KOPT-K1 (cell line): ENCODE results near the gene LMO7.
A peak's percentile ranks its signal among the peaks of the same experiment; 100 is the strongest.

Source experiments
- H3K27ac ChIP-seq: fragments of 200-600 bp; sonication (generic); 2 replicates; pipeline ENCODE4 v1.5.1; 2016; ENCODE audit warnings: antibody characterized with exemption, mild to moderate bottlenecking, low read depth, low read length; ENCODE audit not compliant: poor library complexity, severe bottlenecking
- H3K36me3 ChIP-seq: fragments of 200-600 bp; sonication (generic); 2 replicates; pipeline ENCODE4 v1.5.1; 2017; ENCODE audit warnings: antibody characterized with exemption, mild to moderate bottlenecking, low read length, moderate library complexity; ENCODE audit not compliant: insufficient read depth
- H3K9me3 ChIP-seq: fragments of 200-600 bp; sonication (generic); 2 replicates; pipeline ENCODE4 v1.5.1; 2017; ENCODE audit warnings: antibody characterized with exemption, low read length, mild to moderate bottlenecking; ENCODE audit not compliant: insufficient read depth, poor library complexity, severe bottlenecking

Gene LMO7

GRCh38 chr13:75760131-75761021 lies 124.2 kb downstream of the LMO7 start:
- H3K36me3 ChIP-seq: no peaks in the 10 kb centered on the region
- H3K9me3 ChIP-seq: no peaks in the 10 kb centered on the region
- peak overlapping the region; percentile 42 for H3K27ac ChIP-seq

- H3K9me3 ChIP-seq: no peaks in the 10 kb centered on the region
- H3K36me3 ChIP-seq: no peaks in the 10 kb centered on the region
- H3K27ac ChIP-seq: peak overlapping the region; percentile 42
These were observed 125.2 kb downstream of the LMO7 start for GRCh38 chr13:75761369-75761768.

- H3K36me3 ChIP-seq: no peaks in the 10 kb centered on the region
- H3K27ac ChIP-seq: peak overlapping the region; percentile 42
These were observed 126.2 kb downstream of the LMO7 start for GRCh38 chr13:75762076-75762937.

GRCh38 chr13:75762955-75763354 lies 126.8 kb downstream of the LMO7 start:
- Histone ChIP-seq H3K36me3 (no peaks in the 10 kb centered on the region), H3K27ac (peak overlapping the region; percentile 42), H3K9me3 (no peaks in the 10 kb centered on the region)

More at GRCh38 chr13:75762076-75762937, 126.2 kb downstream of the LMO7 start:
- no peaks in the 10 kb centered on the region for H3K9me3 ChIP-seq

GRCh38 chr13:75763512-75763911 lies 127.4 kb downstream of the LMO7 start:
- Histone ChIP-seq H3K36me3 (no peaks in the 10 kb centered on the region), H3K9me3 (no peaks in the 10 kb centered on the region), H3K27ac (no peak overlapping the region)

GRCh38 chr13:75764251-75764925 lies 128.3 kb downstream of the LMO7 start:
- no peaks in the 10 kb centered on the region for H3K9me3 ChIP-seq
- no peaks in the 10 kb centered on the region for H3K36me3 ChIP-seq
- no peak overlapping the region for H3K27ac ChIP-seq

GRCh38 chr13:75764926-75765310 lies 128.8 kb downstream of the LMO7 start:
- H3K27ac ChIP-seq: no peak overlapping the region
- H3K36me3 ChIP-seq: no peaks in the 10 kb centered on the region
- H3K9me3 ChIP-seq: no peaks in the 10 kb centered on the region

- H3K9me3 ChIP-seq: no peaks in the 10 kb centered on the region
- H3K27ac ChIP-seq: no peak overlapping the region
- no peaks in the 10 kb centered on the region for H3K36me3 ChIP-seq
These were observed 130.5 kb downstream of the LMO7 start for GRCh38 chr13:75766636-75767035.

GRCh38 chr13:75769141-75769905 lies 133.2 kb downstream of the LMO7 start:
- Histone ChIP-seq H3K27ac (no peak overlapping the region), H3K36me3 (no peaks in the 10 kb centered on the region), H3K9me3 (no peaks in the 10 kb centered on the region)

- Histone ChIP-seq H3K9me3 (no peaks in the 10 kb centered on the region), H3K36me3 (no peaks in the 10 kb centered on the region), H3K27ac (no peak overlapping the region)
These were observed 134.0 kb downstream of the LMO7 start for GRCh38 chr13:75770164-75770563.

- no peaks in the 10 kb centered on the region for H3K9me3 ChIP-seq
- no peak overlapping the region for H3K27ac ChIP-seq
- H3K36me3 ChIP-seq: no peaks in the 10 kb centered on the region
These were observed 134.5 kb downstream of the LMO7 start for GRCh38 chr13:75770592-75771011.

GRCh38 chr13:75771226-75771625 lies 135.1 kb downstream of the LMO7 start:
- Histone ChIP-seq H3K9me3 (no peaks in the 10 kb centered on the region), H3K36me3 (no peaks in the 10 kb centered on the region), H3K27ac (no peak overlapping the region)

- Histone ChIP-seq H3K36me3 (no peaks in the 10 kb centered on the region), H3K27ac (no peak overlapping the region), H3K9me3 (no peaks in the 10 kb centered on the region)
These were observed 135.7 kb downstream of the LMO7 start for GRCh38 chr13:75771818-75772217.

- no peaks in the 10 kb centered on the region for H3K36me3 ChIP-seq
- no peak overlapping the region for H3K27ac ChIP-seq
These were observed 138.0 kb downstream of the LMO7 start for GRCh38 chr13:75774176-75774575.

More at GRCh38 chr13:75774176-75774575, 138.0 kb downstream of the LMO7 start:
- H3K9me3 ChIP-seq: no peaks in the 10 kb centered on the region
